PC-3 (cell line): ENCODE results near the gene SYT1. TPM values are rescaled to one million over a fixed set of nuclear protein-coding genes. Genes with fewer than 3 reads are reported as not detected.
"Not testable (repeated sequence)": the region's sequence is repeated elsewhere in the genome, so short reads cannot be mapped to it uniquely, and the experiment has no call there.

Experiments
- ATAC-seq: fragments of 200-7000 bp; cut with Tn5 transposase; 2 replicates; pipeline ENCODE4 v1.9.1; 2020; ENCODE audit warnings: mild to moderate bottlenecking, moderate library complexity
- BruUV-seq: library from RNA; stranded (reverse); fragments of 400-500 nt; replicated peaks from 2 replicates; lab custom pipeline; 2021; lab: Mats Ljungman, UMichigan
- CTCF ChIA-PET: fragments of 300-600 bp; sonication (Branson Sonifier 250); formaldehyde crosslinking; loops from one replicate; lab custom pipeline; 2022; ENCODE audit warnings: antibody characterized with exemption; lab: Charles Lee
- POLR2A ChIA-PET: fragments of 300-600 bp; sonication (Branson Sonifier 250); formaldehyde crosslinking; loops from one replicate; lab custom pipeline; 2022; ENCODE audit warnings: antibody characterized with exemption; ENCODE audit not compliant: unreplicated experiment; lab: Charles Lee
- DNase-seq: peaks from one replicate; pipeline ENCODE4 v3.0.0-alpha.2; 2015
- H2AFZ ChIP-seq: fragments of 300-600 bp; sonication (generic); 2 replicates; pipeline ENCODE4 v1.6.0; 2016; ENCODE audit warnings: antibody characterized with exemption, low read length
- H3F3A ChIP-seq: fragments of 300-600 bp; sonication (generic); one replicate; pipeline ENCODE4 v1.6.0; 2017; ENCODE audit warnings: antibody characterized with exemption, low read length, control low read depth, mild to moderate bottlenecking; ENCODE audit not compliant: unreplicated experiment
- H3K27ac ChIP-seq: fragments of 300-600 bp; sonication (generic); 2 replicates; pipeline ENCODE4 v1.5.1; 2016; ENCODE audit warnings: mild to moderate bottlenecking, low read length
- H3K27me3 ChIP-seq: fragments of 300-600 bp; sonication (generic); 2 replicates; pipeline ENCODE4 v1.6.1; 2016; ENCODE audit warnings: low read length, mixed read lengths
- H3K36me3 ChIP-seq: fragments of 300-600 bp; sonication (generic); 2 replicates; pipeline ENCODE4 v1.6.1; 2016; ENCODE audit warnings: low read depth, mixed run types, low read length, mixed read lengths
- H3K4me1 ChIP-seq: fragments of 300-600 bp; sonication (generic); 2 replicates; pipeline ENCODE4 v1.5.1; 2016; ENCODE audit warnings: low read length; ENCODE audit not compliant: insufficient read depth
- H3K4me2 ChIP-seq: fragments of 300-600 bp; sonication (generic); 2 replicates; pipeline ENCODE4 v1.6.0; 2016; ENCODE audit warnings: low read length
- H3K4me3 ChIP-seq: fragments of 300-600 bp; sonication (generic); 2 replicates; pipeline ENCODE4 v1.5.1; 2016; ENCODE audit warnings: mild to moderate bottlenecking, low read length, mixed read lengths
- H3K79me2 ChIP-seq: fragments of 300-600 bp; sonication (generic); 2 replicates; pipeline ENCODE4 v1.6.1; 2017; ENCODE audit warnings: low read length, mixed read lengths
- H3K9ac ChIP-seq: fragments of 300-600 bp; sonication (generic); 2 replicates; pipeline ENCODE4 v1.6.0; 2016; ENCODE audit warnings: mild to moderate bottlenecking, low read length
- H3K9me2 ChIP-seq: fragments of 300-600 bp; sonication (generic); replicated peaks from 2 replicates; pipeline ENCODE4 v1.6.1; 2016; ENCODE audit warnings: mixed run types, low read length, mixed read lengths
- H3K9me3 ChIP-seq: fragments of 300-600 bp; sonication (generic); 2 replicates; pipeline ENCODE4 v1.6.1; 2016; ENCODE audit warnings: low read length, mixed read lengths
- H4K20me1 ChIP-seq: fragments of 300-600 bp; sonication (generic); 2 replicates; pipeline ENCODE4 v1.6.1; 2016; ENCODE audit warnings: low read length, mixed read lengths
- CTCF ChIP-seq: fragments of 300-600 bp; sonication (generic); conservative IDR thresholded peaks from 2 replicates; pipeline ENCODE4 v1.5.1; 2017; ENCODE audit warnings: antibody characterized with exemption, low read depth, mild to moderate bottlenecking, low read length
- EZH2 ChIP-seq: fragments of 300-600 bp; sonication (generic); IDR thresholded peaks from one replicate; pipeline ENCODE4 v1.6.1; 2017; ENCODE audit warnings: antibody characterized with exemption, mild to moderate bottlenecking, low read length; ENCODE audit not compliant: unreplicated experiment
- EZH2phosphoT487 ChIP-seq: fragments of 300-600 bp; sonication (generic); IDR thresholded peaks from 2 replicates; pipeline ENCODE4 v1.6.1; 2018; ENCODE audit warnings: mild to moderate bottlenecking, antibody characterized with exemption, low read length, borderline replicate concordance
- intact Hi-C: fragments of 100-400 bp; cut with micrococcal nuclease; formaldehyde crosslinking; loops from 2 replicates; pipeline ENCODE4 v1.9.0; 2023
- total RNA-seq: library from RNA; depleted of rRNA; stranded (reverse); fragments of >200 nt; gene quantifications from 2 replicates; pipeline ENCODE4 v1.2.3, GENCODE V29; 2014

The SYT1 gene
- total RNA-seq, 1 experiment from 2014 or later: 0.51 TPM

GRCh38 chr12:79033788-79034187 is 169.2 kb downstream of the SYT1 start:
- Histone ChIP-seq H3K9ac (no peak overlapping the region), H2AFZ (no peak overlapping the region), H3K4me2 (no peak overlapping the region), H3K36me3 (no peaks in the 10 kb centered on the region), H3K9me2 (no peaks in the 10 kb centered on the region), H3K27ac (no peak overlapping the region), H3K27me3 (no peaks in the 10 kb centered on the region), H4K20me1 (no peaks in the 10 kb centered on the region), H3F3A (no peaks in the 10 kb centered on the region), H3K4me1 (no peaks in the 10 kb centered on the region), H3K79me2 (no peaks in the 10 kb centered on the region), H3K4me3 (no peak overlapping the region), H3K9me3 (no peaks in the 10 kb centered on the region)
- no TSS peak for BruUV-seq
- no peak for DNase-seq
- POLR2A ChIA-PET: no interaction called here
- TF ChIP-seq EZH2 (no peak), CTCF (no peak), EZH2phosphoT487 (no peak)
- CTCF ChIA-PET: no interaction called here
- intact Hi-C loops: no loop called here
- no peak for ATAC-seq

- DNase-seq, H3K9me2 ChIP-seq, BruUV-seq, H2AFZ ChIP-seq, H3K79me2 ChIP-seq, H3K4me3 ChIP-seq, H3K9ac ChIP-seq, H3K4me2 ChIP-seq, H3K4me1 ChIP-seq, H4K20me1 ChIP-seq, intact Hi-C loops, POLR2A ChIA-PET, CTCF ChIA-PET, H3K27me3 ChIP-seq, H3F3A ChIP-seq, H3K9me3 ChIP-seq, ATAC-seq, H3K36me3 ChIP-seq, H3K27ac ChIP-seq: not testable (repeated sequence)
Observed at GRCh38 chr12:79044748-79045147, 180.2 kb downstream of the SYT1 start.

- H3K27me3 ChIP-seq, H3F3A ChIP-seq, ATAC-seq, H3K4me1 ChIP-seq, H3K9me2 ChIP-seq, H2AFZ ChIP-seq, DNase-seq, H3K79me2 ChIP-seq, H4K20me1 ChIP-seq, H3K36me3 ChIP-seq, H3K9me3 ChIP-seq, intact Hi-C loops, H3K9ac ChIP-seq, H3K4me3 ChIP-seq, POLR2A ChIA-PET, CTCF ChIA-PET, H3K4me2 ChIP-seq, H3K27ac ChIP-seq, BruUV-seq: not testable (repeated sequence)
Observed at GRCh38 chr12:79045149-79045703, 180.7 kb downstream of the SYT1 start.

GRCh38 chr12:79046021-79046420 is 181.4 kb downstream of the SYT1 start:
- intact Hi-C loops: no loop called here
- BruUV-seq: no TSS peak

More at GRCh38 chr12:79046021-79046420, 181.4 kb downstream of the SYT1 start:
- no peak for DNase-seq
- H3K36me3 ChIP-seq: no peaks in the 10 kb centered on the region
- no peak overlapping the region for H3K4me3 ChIP-seq
- H3K27me3 ChIP-seq: no peaks in the 10 kb centered on the region
- ChIA-PET POLR2A (no interaction called here), CTCF (no interaction called here)
- no peak overlapping the region for H2AFZ ChIP-seq
- H3F3A ChIP-seq: no peaks in the 10 kb centered on the region
- TF ChIP-seq CTCF: no peak
- no peak for TF ChIP-seq EZH2
- TF ChIP-seq EZH2phosphoT487: no peak
- H3K4me1 ChIP-seq: no peaks in the 10 kb centered on the region
- H3K79me2 ChIP-seq: no peaks in the 10 kb centered on the region
- no peak overlapping the region for H3K9ac ChIP-seq
- H4K20me1 ChIP-seq: no peaks in the 10 kb centered on the region
- H3K27ac ChIP-seq: no peak overlapping the region
- no peaks in the 10 kb centered on the region for H3K9me2 ChIP-seq
- no peaks in the 10 kb centered on the region for H3K9me3 ChIP-seq
- no peak for ATAC-seq
- H3K4me2 ChIP-seq: no peak overlapping the region
